Esophagus muscularis mucosa (tissue), 4 donors: ENCODE results near the gene PRKN. TPM values are rescaled to one million over a fixed set of nuclear protein-coding genes. Genes with fewer than 3 reads are reported as not detected.
"Not testable (repeated sequence)": the region's sequence is repeated elsewhere in the genome, so short reads cannot be mapped to it uniquely, and the experiment has no call there.

Experiments used
- DNase-seq: peaks from one replicate; pipeline ENCODE4 v3.0.0-alpha.2; 2017; ENCODE audit errors: extremely low spot score
- H3K27ac ChIP-seq, 4 donors: fragments of 200-600 bp; sonication (generic); replicated peaks in 1 of 4; 1 replicate in 3 of 4; 2 replicates in 1 of 4; pipeline ENCODE4 v1.5.1; 2016 to 2019; ENCODE audit warnings: mild to moderate bottlenecking in 1 of 4
- H3K27me3 ChIP-seq, 4 donors: fragments of 200-600 bp; sonication (generic); one replicate each; pipeline versions ENCODE4 v1.5.1 to v1.6.0; 2016 to 2019
- H3K36me3 ChIP-seq, 4 donors: fragments of 200-600 bp; sonication (generic); one replicate each; pipeline ENCODE4 v1.5.1; 2016 to 2019
- H3K4me1 ChIP-seq, 4 donors: fragments of 200-600 bp; sonication (generic); one replicate each; pipeline ENCODE4 v1.5.1; 2016 to 2019
- H3K4me3 ChIP-seq, 4 donors: fragments of 200-600 bp; sonication (generic); 1 replicate in 2 of 4; 2 replicates in 2 of 4; pipeline ENCODE4 v1.5.1; 2016 to 2019; ENCODE audit warnings: mild to moderate bottlenecking in 4 of 4, moderate library complexity in 1 of 4
- H3K9me3 ChIP-seq, 4 donors: fragments of 200-600 bp; sonication (generic); 1 replicate in 3 of 4; 2 replicates in 1 of 4; pipeline ENCODE4 v1.5.1; 2016 to 2019
- EP300 ChIP-seq: sonication (generic); formaldehyde crosslinking; IDR thresholded peaks from one replicate; pipeline ENCODE4 v1.6.1; 2017; ENCODE audit warnings: antibody characterized with exemption
- POLR2A ChIP-seq: fragments of 450-650 bp; IDR thresholded peaks from one replicate; pipeline ENCODE4 v1.6.1; 2017; ENCODE audit warnings: antibody characterized with exemption, moderate library complexity, mild to moderate bottlenecking, low read depth
- POLR2AphosphoS5 ChIP-seq, 2 donors: sonication (generic); formaldehyde crosslinking; IDR thresholded peaks; one replicate each; pipeline ENCODE4 v1.6.1; 2017; ENCODE audit warnings: antibody characterized with exemption in 2 of 2
- WGBS: methylation state at CpG from one replicate; pipeline ENCODE4 v1.1.5; 2018; 5-methylcytosine and 5-hydroxymethylcytosine counted together
- intact Hi-C: fragments of 100-400 bp; cut with DNase I; formaldehyde crosslinking; loops from one replicate; pipeline ENCODE4 v1.15.1; 2023
- total RNA-seq, 4 donors: library from RNA; depleted of rRNA; stranded (reverse); fragments of >200 nt; gene quantifications; one replicate each; pipeline versions ENCODE4 v1.1.0 to v1.2.1, GENCODE V29; 2016
- TF ChIP-seq, protein P1 (sequence below), 3 experiments: fragments of 200-600 bp in 2 of 3; fragments of 450-650 bp in 1 of 3; sonication (generic) in 2 of 3; IDR thresholded peaks; one replicate each; pipeline ENCODE4 v1.5.1; 2017 to 2019; ENCODE audit warnings: antibody characterized with exemption in 3 of 3, mild to moderate bottlenecking in 2 of 3, moderate library complexity in 1 of 3

PRKN gene
- total RNA-seq, 4 donors from 2014 or later, result 9.6 to 14.5 (median 10.8) TPM

DNA sequence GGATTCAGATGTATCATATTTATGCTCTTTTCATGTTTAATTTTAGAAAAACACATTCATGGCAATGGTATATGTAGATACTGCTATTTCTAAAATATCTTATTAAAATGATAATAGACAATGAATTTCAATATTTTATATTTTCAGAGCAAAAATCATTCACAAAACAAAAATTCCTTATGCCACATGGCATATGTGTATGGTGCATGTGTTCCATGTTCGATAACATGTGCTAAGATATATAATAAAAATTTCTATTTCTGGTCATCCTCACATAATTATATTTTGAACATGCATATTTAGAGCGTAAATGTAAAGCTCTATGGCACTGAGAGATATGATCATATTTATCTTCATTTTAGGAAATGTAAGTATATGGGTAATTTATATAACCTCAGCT, 847.5 kb downstream of the PRKN start:
- 95% methylated on average over 2 of the region's 2 CpGs for WGBS
- Histone ChIP-seq H3K27me3 (no peaks in the 10 kb centered on the region), H3K4me3 (no peak overlapping the region), H3K36me3 (no peaks in the 10 kb centered on the region), H3K9me3 (no peaks in the 10 kb centered on the region), H3K27ac (no peak overlapping the region), H3K4me1 (no peaks in the 10 kb centered on the region)
- TF ChIP-seq POLR2A, result no peak
- TF ChIP-seq, protein P1, sequence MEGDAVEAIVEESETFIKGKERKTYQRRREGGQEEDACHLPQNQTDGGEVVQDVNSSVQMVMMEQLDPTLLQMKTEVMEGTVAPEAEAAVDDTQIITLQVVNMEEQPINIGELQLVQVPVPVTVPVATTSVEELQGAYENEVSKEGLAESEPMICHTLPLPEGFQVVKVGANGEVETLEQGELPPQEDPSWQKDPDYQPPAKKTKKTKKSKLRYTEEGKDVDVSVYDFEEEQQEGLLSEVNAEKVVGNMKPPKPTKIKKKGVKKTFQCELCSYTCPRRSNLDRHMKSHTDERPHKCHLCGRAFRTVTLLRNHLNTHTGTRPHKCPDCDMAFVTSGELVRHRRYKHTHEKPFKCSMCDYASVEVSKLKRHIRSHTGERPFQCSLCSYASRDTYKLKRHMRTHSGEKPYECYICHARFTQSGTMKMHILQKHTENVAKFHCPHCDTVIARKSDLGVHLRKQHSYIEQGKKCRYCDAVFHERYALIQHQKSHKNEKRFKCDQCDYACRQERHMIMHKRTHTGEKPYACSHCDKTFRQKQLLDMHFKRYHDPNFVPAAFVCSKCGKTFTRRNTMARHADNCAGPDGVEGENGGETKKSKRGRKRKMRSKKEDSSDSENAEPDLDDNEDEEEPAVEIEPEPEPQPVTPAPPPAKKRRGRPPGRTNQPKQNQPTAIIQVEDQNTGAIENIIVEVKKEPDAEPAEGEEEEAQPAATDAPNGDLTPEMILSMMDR (IDR thresholded peaks at IDR 0.05), result no peak
- TF ChIP-seq POLR2AphosphoS5 (IDR thresholded peaks at IDR 0.05), result no peak
- no peak for TF ChIP-seq EP300
- intact Hi-C loops, result no loop called here
- no peak for DNase-seq

DNA sequence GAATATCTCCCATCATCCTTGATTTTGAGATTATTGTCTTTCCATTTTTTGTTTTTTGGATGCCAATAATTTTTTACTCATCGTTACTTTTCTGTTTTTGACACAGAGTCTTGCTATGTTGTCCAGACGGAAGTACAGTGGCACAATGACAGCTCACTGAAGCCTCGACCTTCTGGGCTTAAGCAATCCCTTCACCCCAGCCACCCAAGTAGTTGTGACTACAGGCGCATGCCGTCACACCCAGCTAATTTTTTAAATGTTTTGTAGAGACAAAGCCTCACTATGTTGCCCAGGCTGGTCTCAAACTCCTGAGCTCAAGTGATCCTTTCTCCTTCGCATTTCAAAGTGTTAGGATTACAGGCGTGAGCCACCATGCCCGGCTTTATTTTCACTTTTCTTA, 851.3 kb downstream of the PRKN start:
- no peak for DNase-seq
- 90% methylated on average over 8 of the region's 8 CpGs for WGBS
- Histone ChIP-seq H3K27me3 (no peaks in the 10 kb centered on the region), H3K4me1 (no peaks in the 10 kb centered on the region), H3K27ac (no peak overlapping the region), H3K4me3 (no peak overlapping the region), H3K36me3 (no peaks in the 10 kb centered on the region), H3K9me3 (peaks cover 0 to 3% (median 0%) of the 10 kb centered on the region in 4 donors)
- TF ChIP-seq POLR2A, result no peak
- TF ChIP-seq POLR2AphosphoS5 (IDR thresholded peaks at IDR 0.05), result no peak
- no peak for TF ChIP-seq EP300
- TF ChIP-seq, protein P1 (IDR thresholded peaks at IDR 0.05), result no peak
- intact Hi-C loops, result no loop called here

DNA sequence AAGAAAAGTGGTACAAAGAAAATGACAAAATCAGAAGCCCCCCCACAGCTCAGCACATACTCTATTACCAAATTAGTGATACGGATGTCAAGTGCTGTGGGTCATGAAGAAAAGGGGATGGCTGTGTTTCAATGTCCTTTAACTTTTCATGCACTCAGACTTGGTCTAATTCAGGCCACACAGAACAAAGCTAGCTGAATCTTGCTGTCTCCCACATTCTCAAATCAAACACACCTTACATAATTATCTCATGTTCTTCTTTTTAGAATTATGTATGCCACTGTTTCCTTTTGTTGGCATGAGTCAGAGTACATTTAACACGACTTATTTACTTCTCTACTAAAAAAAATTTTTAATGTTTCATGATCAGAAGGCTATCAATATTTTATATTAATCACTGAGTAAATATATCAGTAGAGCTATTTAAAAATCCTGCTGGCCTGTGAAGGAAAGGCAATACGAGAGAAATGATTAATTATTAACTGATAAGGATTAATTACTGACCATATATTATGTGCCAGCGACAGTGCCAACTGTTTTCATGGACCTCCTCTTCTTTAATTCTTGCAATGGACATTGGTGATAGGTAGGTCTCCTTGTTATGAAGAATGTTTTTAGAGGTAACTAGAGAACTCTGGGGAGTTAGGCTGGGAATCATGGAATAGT, 857.2 kb downstream of the PRKN start:
- H3K27ac ChIP-seq, result no peak overlapping the region
- H3K27me3 ChIP-seq, result no peaks in the 10 kb centered on the region
- WGBS, result 88% methylated on average over 4 of the region's 4 CpGs
- intact Hi-C loops, result no loop called here
- no peak overlapping the region for H3K4me3 ChIP-seq
- peaks cover 0 to 3% (median 0%) of the 10 kb centered on the region in 4 donors for H3K9me3 ChIP-seq
- TF ChIP-seq EP300, result no peak
- TF ChIP-seq, protein P1 (IDR thresholded peaks at IDR 0.05), result no peak
- no peak for TF ChIP-seq POLR2AphosphoS5 (IDR thresholded peaks at IDR 0.05)
- TF ChIP-seq POLR2A, result no peak
- no peaks in the 10 kb centered on the region for H3K36me3 ChIP-seq
- no peak for DNase-seq
- no peaks in the 10 kb centered on the region for H3K4me1 ChIP-seq

DNA sequence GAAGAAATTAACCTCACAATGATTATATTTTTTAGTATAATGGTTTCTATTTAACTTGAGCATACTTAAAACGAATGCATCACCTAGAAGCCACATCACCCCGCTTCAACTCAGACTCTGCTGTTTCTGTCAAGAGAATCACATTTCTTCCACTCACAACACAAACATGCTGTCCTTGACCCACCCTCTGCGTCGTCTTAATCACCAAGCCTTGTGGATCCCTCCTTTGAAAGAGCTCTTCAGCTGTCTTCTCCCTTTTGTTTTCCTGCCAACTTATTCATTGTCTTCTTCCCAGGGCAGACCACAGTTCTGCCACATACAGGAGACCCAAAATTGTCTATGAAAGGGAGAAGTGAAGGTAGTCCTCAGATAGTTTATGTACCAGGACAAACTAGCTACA, 858.1 kb downstream of the PRKN start:
- 89% methylated on average over 4 of the region's 4 CpGs for WGBS
- no peak for DNase-seq
- intact Hi-C loops, result no loop called here
- Histone ChIP-seq H3K27me3 (no peaks in the 10 kb centered on the region), H3K4me1 (no peaks in the 10 kb centered on the region), H3K27ac (no peak overlapping the region), H3K4me3 (no peak overlapping the region), H3K36me3 (no peaks in the 10 kb centered on the region), H3K9me3 (peaks cover 0 to 3% (median 0%) of the 10 kb centered on the region in 4 donors)
- TF ChIP-seq EP300, result no peak
- TF ChIP-seq, protein P1 (IDR thresholded peaks at IDR 0.05), result no peak
- TF ChIP-seq POLR2AphosphoS5 (IDR thresholded peaks at IDR 0.05), result no peak
- TF ChIP-seq POLR2A, result no peak

DNA sequence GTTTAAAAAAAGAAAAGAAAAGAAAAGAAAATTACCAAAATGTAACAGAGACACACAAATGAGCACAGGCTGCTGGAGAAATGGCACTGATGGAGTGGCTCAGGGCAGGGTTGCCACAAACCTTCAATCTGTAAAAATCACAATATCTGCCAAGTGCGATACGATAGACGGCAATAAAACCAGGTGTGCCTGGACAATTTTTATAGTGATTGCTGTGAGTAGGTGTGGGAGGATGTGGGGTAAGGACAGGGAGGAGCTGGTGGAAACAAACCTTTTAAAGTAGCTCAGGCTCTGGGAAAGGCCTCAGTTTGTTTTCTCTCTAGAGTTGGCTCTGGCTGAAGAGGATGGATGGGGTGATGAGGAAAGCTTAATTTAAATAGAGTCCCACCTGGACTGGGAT, 861.0 kb downstream of the PRKN start:
- no peak for DNase-seq
- intact Hi-C loops, result no loop called here
- Histone ChIP-seq H3K27me3 (no peaks in the 10 kb centered on the region), H3K4me3 (no peak overlapping the region), H3K27ac (no peak overlapping the region), H3K36me3 (no peaks in the 10 kb centered on the region), H3K9me3 (peaks cover 0 to under 1% (median 0%) of the 10 kb centered on the region in 4 donors), H3K4me1 (no peaks in the 10 kb centered on the region)
- TF ChIP-seq POLR2AphosphoS5 (IDR thresholded peaks at IDR 0.05), result no peak
- WGBS, result 93% methylated on average over 3 of the region's 3 CpGs

DNA sequence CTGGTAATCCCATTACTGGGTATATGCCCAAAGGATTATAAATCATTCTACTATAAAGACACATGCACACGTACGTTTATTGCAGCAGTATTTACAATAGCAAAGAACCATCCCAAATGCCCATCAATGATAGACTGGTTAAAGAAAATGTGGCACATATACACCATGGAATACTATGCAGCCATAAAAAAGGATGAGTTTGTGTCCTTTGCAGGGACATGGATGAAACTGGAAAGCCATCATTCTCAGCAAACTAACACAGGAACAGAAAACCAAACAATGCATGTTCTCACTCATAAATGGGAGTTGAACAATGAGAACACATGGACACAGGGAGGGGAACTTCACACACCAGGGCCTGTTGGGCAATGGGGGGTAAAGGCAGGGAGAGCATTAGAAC, 866.5 kb downstream of the PRKN start:
- H3K27me3 ChIP-seq, H3K9me3 ChIP-seq, DNase-seq, H3K36me3 ChIP-seq, intact Hi-C loops, H3K4me3 ChIP-seq, H3K27ac ChIP-seq, H3K4me1 ChIP-seq: not testable (repeated sequence)
- 39% methylated on average over 2 of the region's 2 CpGs for WGBS
